Stimulated activated CD4-positive, alpha-beta T cell treated with anti-CD3 and anti-CD28 coated beads, Interleukin-15, amount 100 ng/mL, for 1 hour (primary cell): ENCODE measurements around the gene ANKS4B.
"Not testable (repeated sequence)": the region's sequence is repeated elsewhere in the genome, so short reads cannot be mapped to it uniquely, and the experiment has no call there.

Experiments used
- DNase-seq, 2 donors: peaks; one replicate each; pipeline ENCODE4 v3.0.0-alpha.2; 2020; ENCODE audit warnings: low read depth in 1 of 2, low spot score in 1 of 2

Gene ANKS4B

GRCh38 chr16:21233521-21234150 is at the start of gene ANKS4B:
TSS of gene ANKS4B (plus strand) at chr16:21233699. CDS start at chr16:21233738, 39 bp downstream.
- DNase-seq: no peak

GRCh38 chr16:21183995-21184394 is 49.5 kb upstream of the ANKS4B start:
- DNase-seq: no peak

GRCh38 chr16:21184834-21185233 is 48.7 kb upstream of the ANKS4B start:
- DNase-seq: no peak

GRCh38 chr16:21185659-21186325 is 47.7 kb upstream of the ANKS4B start:
- no peak for DNase-seq

- no peak for DNase-seq
These were observed 47.2 kb upstream of the ANKS4B start for GRCh38 chr16:21186326-21186691.

- no peak for DNase-seq
These were observed 44.2 kb upstream of the ANKS4B start for GRCh38 chr16:21189311-21189710.

GRCh38 chr16:21190013-21190412 is 43.5 kb upstream of the ANKS4B start:
- no peak for DNase-seq

GRCh38 chr16:21190599-21190998 is 42.9 kb upstream of the ANKS4B start:
- DNase-seq: no peak

- no peak for DNase-seq
These were observed 40.5 kb upstream of the ANKS4B start for GRCh38 chr16:21192991-21193390.

GRCh38 chr16:21194771-21195301 is 38.7 kb upstream of the ANKS4B start:
- DNase-seq: no peak

GRCh38 chr16:21195330-21195729 is 38.2 kb upstream of the ANKS4B start:
- DNase-seq: not testable (repeated sequence)

- DNase-seq: no peak
These were observed 36.4 kb upstream of the ANKS4B start for GRCh38 chr16:21197112-21197511.

- DNase-seq: no peak
These were observed 35.9 kb upstream of the ANKS4B start for GRCh38 chr16:21197621-21198020.

- no peak for DNase-seq
These were observed 33.8 kb upstream of the ANKS4B start for GRCh38 chr16:21199607-21200218.

GRCh38 chr16:21203155-21203797 is 30.2 kb upstream of the ANKS4B start:
- DNase-seq: no peak

- DNase-seq: no peak
These were observed 28.2 kb upstream of the ANKS4B start for GRCh38 chr16:21205303-21205702.

GRCh38 chr16:21206550-21206949 is 26.9 kb upstream of the ANKS4B start:
- no peak for DNase-seq

GRCh38 chr16:21208446-21209230 is 24.9 kb upstream of the ANKS4B start:
- DNase-seq: no peak

- no peak for DNase-seq
These were observed 22.0 kb upstream of the ANKS4B start, which contains the start of gene ZP2 for GRCh38 chr16:21211486-21211885. TSS of gene ZP2 (minus strand) at chr16:21211574. CDS start at chr16:21211547, 27 bp downstream.

GRCh38 chr16:21214086-21214485 is 19.4 kb upstream of the ANKS4B start:
- DNase-seq: no peak

GRCh38 chr16:21217121-21217520 is 16.4 kb upstream of the ANKS4B start:
- DNase-seq: no peak
